Measurements from ENCODE around the gene OSBPL10. TPM values are rescaled to one million over a fixed set of nuclear protein-coding genes. Genes with fewer than 3 reads are reported as not detected.

The OSBPL10 gene
- total RNA-seq, 1 donor from 2014 or later, result 6.4 TPM

- no peak overlapping the region for H3K4me3 ChIP-seq
- intact Hi-C loops (cut with micrococcal nuclease), result no loop called here
- no peak overlapping the region for H3K27ac ChIP-seq (replicated peaks)
- no peaks in the 10 kb centered on the region for H3K36me3 ChIP-seq
- H3K27me3 ChIP-seq (ENCODE audit: low read depth), result no peaks in the 10 kb centered on the region
- no peak for TF ChIP-seq CTCF (IDR thresholded peaks at IDR 0.05; ENCODE audit: borderline replicate concordance)
- no peak for DNase-seq
- H3K9me3 ChIP-seq (replicated peaks), result no peaks in the 10 kb centered on the region
- H3K4me1 ChIP-seq, result peaks cover 3% of the 10 kb centered on the region
These were observed 257.4 kb downstream of the OSBPL10 start for GRCh38 chr3:31723701-31724100.

GRCh38 chr3:31721676-31722075, 259.4 kb downstream of the OSBPL10 start:
- no peak overlapping the region for H3K4me3 ChIP-seq
- intact Hi-C loops (cut with micrococcal nuclease), result no loop called here
- peaks cover 3% of the 10 kb centered on the region for H3K4me1 ChIP-seq
- no peaks in the 10 kb centered on the region for H3K9me3 ChIP-seq (replicated peaks)
- no peak for TF ChIP-seq CTCF (IDR thresholded peaks at IDR 0.05; ENCODE audit: borderline replicate concordance)
- H3K27me3 ChIP-seq (ENCODE audit: low read depth), result no peaks in the 10 kb centered on the region
- no peak for DNase-seq
- H3K27ac ChIP-seq (replicated peaks), result no peak overlapping the region
- H3K36me3 ChIP-seq, result no peaks in the 10 kb centered on the region

GRCh38 chr3:31714495-31715280, 266.4 kb downstream of the OSBPL10 start:
- Histone ChIP-seq H3K9me3 (replicated peaks) (peaks cover 15% of the 10 kb centered on the region), H3K36me3 (no peaks in the 10 kb centered on the region), H3K4me3 (no peak overlapping the region), H3K4me1 (no peaks in the 10 kb centered on the region), H3K27me3 (ENCODE audit: low read depth) (no peaks in the 10 kb centered on the region), H3K27ac (replicated peaks) (no peak overlapping the region)
- TF ChIP-seq CTCF (IDR thresholded peaks at IDR 0.05; ENCODE audit: borderline replicate concordance), result no peak
- intact Hi-C loops (cut with micrococcal nuclease), result no loop called here
- no peak for DNase-seq

DNA sequence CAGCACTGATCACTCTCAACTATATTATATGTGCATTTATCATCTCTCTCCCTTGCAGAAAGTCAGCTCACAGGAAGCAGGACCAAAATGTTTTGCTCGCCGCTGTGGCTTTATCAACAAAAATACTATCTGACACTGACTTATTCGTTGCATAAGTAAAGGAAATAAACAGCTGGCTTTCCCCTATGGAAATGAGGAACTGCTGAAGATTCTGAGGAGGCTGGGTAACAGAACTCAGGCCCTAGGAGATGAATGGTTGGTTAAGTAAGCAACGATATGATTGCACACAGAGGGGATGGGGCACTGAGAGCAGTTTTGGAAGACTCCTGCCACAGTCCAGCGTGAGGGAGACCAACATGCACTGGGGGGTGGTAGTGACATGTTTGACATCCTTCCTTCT, 267.2 kb downstream of the OSBPL10 start:
- H3K4me3 ChIP-seq, result no peak overlapping the region

DNA sequence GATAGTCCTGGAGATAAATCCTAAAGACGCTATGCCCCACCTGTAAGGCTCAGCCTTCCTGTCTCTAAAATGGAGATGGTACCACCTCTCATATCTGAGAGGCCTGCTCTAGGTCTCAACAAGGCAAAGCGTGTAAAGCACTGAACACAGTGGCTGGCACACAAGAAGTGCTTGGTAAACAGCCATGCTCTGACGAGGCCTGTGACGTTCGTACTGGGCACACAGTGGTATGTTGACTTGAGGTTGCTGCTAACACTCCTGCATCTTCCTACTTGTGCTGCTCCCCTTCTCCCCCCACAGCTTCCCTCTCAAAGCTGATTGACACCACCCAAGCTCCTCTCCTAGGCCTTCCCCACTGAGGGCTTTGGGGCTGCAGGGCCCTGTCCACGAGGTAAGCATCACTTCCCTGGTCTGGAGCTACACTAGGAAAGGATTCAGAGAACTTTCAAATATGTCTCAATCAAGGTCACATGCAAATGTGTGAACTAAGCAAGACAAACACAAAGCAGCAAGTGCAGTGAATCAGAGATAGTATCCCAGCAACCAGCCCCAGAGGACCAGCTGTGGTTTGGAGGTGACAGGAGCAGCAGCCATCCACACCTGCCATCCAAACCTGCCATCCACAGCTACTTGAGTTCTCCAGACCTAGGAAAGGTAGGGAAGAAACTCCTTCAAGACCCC, 270.8 kb downstream of the OSBPL10 start:
- Histone ChIP-seq H3K9me3 (replicated peaks) (peaks cover 15% of the 10 kb centered on the region), H3K4me3 (no peak overlapping the region), H3K36me3 (no peaks in the 10 kb centered on the region), H3K27ac (replicated peaks) (no peak overlapping the region), H3K4me1 (no peaks in the 10 kb centered on the region), H3K27me3 (ENCODE audit: low read depth) (no peaks in the 10 kb centered on the region)
- intact Hi-C loops (cut with micrococcal nuclease), result no loop called here
- TF ChIP-seq CTCF (IDR thresholded peaks at IDR 0.05; ENCODE audit: borderline replicate concordance), result no peak
- DNase-seq, result no peak

More for the DNA sequence above, 267.2 kb downstream of the OSBPL10 start:
- Histone ChIP-seq H3K27me3 (ENCODE audit: low read depth) (no peaks in the 10 kb centered on the region), H3K27ac (replicated peaks) (no peak overlapping the region), H3K4me1 (no peaks in the 10 kb centered on the region), H3K36me3 (no peaks in the 10 kb centered on the region), H3K9me3 (replicated peaks) (peaks cover 15% of the 10 kb centered on the region)
- TF ChIP-seq CTCF (IDR thresholded peaks at IDR 0.05; ENCODE audit: borderline replicate concordance), result no peak
- intact Hi-C loops (cut with micrococcal nuclease), result no loop called here
- no peak for DNase-seq

All from left ventricle myocardium inferior (tissue), 1 donor.